Embryonic facial prominence (tissue), 1 donor: ENCODE measurements around the gene SUMO3.

ENCODE experiments used
- DNase-seq: peaks from one replicate; pipeline ENCODE4 v3.0.0-alpha.2; 2016; ENCODE audit errors: extremely low spot score

The SUMO3 gene

GRCh38 chr21:44759628-44760285, 58.1 kb downstream of the SUMO3 start:
- no peak for DNase-seq

GRCh38 chr21:44758781-44759627, 58.9 kb downstream of the SUMO3 start:
- no peak for DNase-seq

GRCh38 chr21:44758141-44758561, 59.7 kb downstream of the SUMO3 start:
- no peak for DNase-seq

GRCh38 chr21:44757731-44758130, 60.1 kb downstream of the SUMO3 start:
- DNase-seq, result no peak

- DNase-seq, result no peak
Observed at GRCh38 chr21:44756423-44757185, 61.3 kb downstream of the SUMO3 start.
